Mucosa of descending colon (tissue), 3 donors: ENCODE measurements around the gene ENOX1. TPM values are rescaled to one million over a fixed set of nuclear protein-coding genes. Genes with fewer than 3 reads are reported as not detected.

Experiments
- ATAC-seq: fragments of 200-7000 bp; cut with Tn5 transposase; one replicate; pipeline ENCODE4 v1.9.1; 2020; ENCODE audit warnings: mild to moderate bottlenecking, moderate library complexity
- DNase-seq, 3 donors: peaks; one replicate each; pipeline ENCODE4 v3.0.0-alpha.2; 2020
- H3K36me3 ChIP-seq: fragments of 200-600 bp; one replicate; pipeline ENCODE4 v1.8.0; 2021; ENCODE audit warnings: low read depth, mild to moderate bottlenecking
- H3K4me1 ChIP-seq: fragments of 200-600 bp; one replicate; pipeline ENCODE4 v1.8.0; 2021; ENCODE audit warnings: low read depth, mild to moderate bottlenecking
- H3K4me3 ChIP-seq: fragments of 200-600 bp; one replicate; pipeline ENCODE4 v1.8.0; 2021; ENCODE audit warnings: mild to moderate bottlenecking
- H3K9me3 ChIP-seq: fragments of 200-600 bp; one replicate; pipeline ENCODE4 v1.8.0; 2021; ENCODE audit warnings: mild to moderate bottlenecking
- intact Hi-C, 2 donors: fragments of 100-400 bp; cut with DNase I in 1 of 2; cut with micrococcal nuclease in 1 of 2; formaldehyde crosslinking; loops; one replicate each; pipeline versions ENCODE4 v1.11.0 to v1.11.1; 2022; cut with DNase I, micrococcal nuclease
- total RNA-seq, 3 donors: library from RNA; stranded (reverse); fragmentation: NEBNext Ultra II Directional in 2 of 3; extraction: Animal tissue kit (Norgen Biotek cat#: 25700) in 2 of 3; gene quantifications; one replicate each; pipeline versions ENCODE4 v1.2.1 to v1.2.4, GENCODE V29; 2021 to 2023
- TF ChIP-seq, protein P1 (sequence below): fragments of 200-600 bp; IDR thresholded peaks from one replicate; pipeline ENCODE4 v1.8.0; 2022; ENCODE audit warnings: antibody characterized with exemption, mild to moderate bottlenecking
- donor health status: DM: no; HTN: no; CAD: no; lungs with moderate emphysema.
- donor health status: DM: no; HTN: no; CAD: no.
- donor health status: DM: no; HTN: yes; CAD: no.

Gene ENOX1
- total RNA-seq, 3 donors from 2014 or later = 0.35 to 9.8 (median 1.2) TPM

DNA sequence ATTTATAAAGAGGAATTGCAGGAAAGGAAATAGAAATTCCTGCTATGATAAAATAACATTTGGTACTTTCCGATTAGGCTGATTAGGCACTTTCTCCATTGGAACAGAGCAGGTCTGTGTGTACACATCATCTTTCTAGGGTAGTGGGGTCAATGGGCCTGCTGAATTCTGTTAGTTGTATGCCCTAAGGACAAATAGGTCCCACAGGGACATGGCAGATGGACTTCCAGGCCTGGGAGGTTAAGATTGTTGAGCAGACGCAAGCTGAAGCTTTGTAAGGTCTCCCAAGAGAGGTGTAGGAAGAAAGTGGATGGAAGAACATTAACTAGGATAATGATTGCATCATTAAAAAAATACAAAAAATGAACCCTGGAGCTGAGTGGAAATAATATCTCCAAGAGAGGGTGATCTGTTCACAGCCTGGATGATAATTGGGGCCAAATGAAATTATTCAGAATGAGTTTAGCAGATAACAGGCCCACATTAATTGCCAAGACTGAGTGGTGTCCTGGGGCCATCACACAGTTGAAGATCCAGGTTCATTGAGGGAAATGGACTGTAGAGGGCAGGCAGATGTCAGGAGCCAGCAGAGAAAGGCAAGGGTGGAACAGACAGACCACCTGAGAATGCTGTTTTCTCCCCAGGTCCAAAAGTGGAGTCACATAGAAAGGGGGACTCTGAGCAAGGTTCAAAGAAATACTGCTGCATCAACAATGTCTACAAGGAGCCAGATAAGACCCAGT, 548.3 kb downstream of the ENOX1 start:
- no peaks in the 10 kb centered on the region for H3K4me1 ChIP-seq
- TF ChIP-seq, protein P1, sequence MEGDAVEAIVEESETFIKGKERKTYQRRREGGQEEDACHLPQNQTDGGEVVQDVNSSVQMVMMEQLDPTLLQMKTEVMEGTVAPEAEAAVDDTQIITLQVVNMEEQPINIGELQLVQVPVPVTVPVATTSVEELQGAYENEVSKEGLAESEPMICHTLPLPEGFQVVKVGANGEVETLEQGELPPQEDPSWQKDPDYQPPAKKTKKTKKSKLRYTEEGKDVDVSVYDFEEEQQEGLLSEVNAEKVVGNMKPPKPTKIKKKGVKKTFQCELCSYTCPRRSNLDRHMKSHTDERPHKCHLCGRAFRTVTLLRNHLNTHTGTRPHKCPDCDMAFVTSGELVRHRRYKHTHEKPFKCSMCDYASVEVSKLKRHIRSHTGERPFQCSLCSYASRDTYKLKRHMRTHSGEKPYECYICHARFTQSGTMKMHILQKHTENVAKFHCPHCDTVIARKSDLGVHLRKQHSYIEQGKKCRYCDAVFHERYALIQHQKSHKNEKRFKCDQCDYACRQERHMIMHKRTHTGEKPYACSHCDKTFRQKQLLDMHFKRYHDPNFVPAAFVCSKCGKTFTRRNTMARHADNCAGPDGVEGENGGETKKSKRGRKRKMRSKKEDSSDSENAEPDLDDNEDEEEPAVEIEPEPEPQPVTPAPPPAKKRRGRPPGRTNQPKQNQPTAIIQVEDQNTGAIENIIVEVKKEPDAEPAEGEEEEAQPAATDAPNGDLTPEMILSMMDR = no peak
- H3K4me3 ChIP-seq = no peak overlapping the region
- DNase-seq (no peak), ATAC-seq (no peak)
- intact Hi-C loops = no loop called here
- no peaks in the 10 kb centered on the region for H3K9me3 ChIP-seq
- no peaks in the 10 kb centered on the region for H3K36me3 ChIP-seq

DNA sequence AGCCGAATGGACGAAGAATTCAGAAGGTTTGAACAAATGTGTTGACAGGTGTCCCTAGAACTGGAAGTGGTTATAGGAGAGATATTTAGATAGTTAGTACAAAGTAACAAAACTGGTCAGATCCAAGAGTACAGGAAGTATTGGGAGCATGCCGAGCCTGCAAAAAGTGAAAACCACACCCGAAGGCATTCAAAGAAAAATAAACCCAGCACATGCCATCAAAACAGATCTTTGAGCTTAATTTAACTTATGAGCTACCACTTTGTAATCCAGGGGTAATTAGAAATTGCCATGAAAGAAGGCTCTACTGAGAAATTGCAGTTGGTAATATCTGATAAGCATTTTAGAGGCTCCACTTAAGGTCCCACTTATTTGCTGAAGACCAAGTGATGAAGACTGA, 549.2 kb downstream of the ENOX1 start:
- Histone ChIP-seq H3K4me3 (no peak overlapping the region), H3K4me1 (no peaks in the 10 kb centered on the region), H3K36me3 (no peaks in the 10 kb centered on the region), H3K9me3 (no peaks in the 10 kb centered on the region)
- intact Hi-C loops = no loop called here
- TF ChIP-seq, protein P1 = no peak
- ATAC-seq (no peak), DNase-seq (no peak)

DNA sequence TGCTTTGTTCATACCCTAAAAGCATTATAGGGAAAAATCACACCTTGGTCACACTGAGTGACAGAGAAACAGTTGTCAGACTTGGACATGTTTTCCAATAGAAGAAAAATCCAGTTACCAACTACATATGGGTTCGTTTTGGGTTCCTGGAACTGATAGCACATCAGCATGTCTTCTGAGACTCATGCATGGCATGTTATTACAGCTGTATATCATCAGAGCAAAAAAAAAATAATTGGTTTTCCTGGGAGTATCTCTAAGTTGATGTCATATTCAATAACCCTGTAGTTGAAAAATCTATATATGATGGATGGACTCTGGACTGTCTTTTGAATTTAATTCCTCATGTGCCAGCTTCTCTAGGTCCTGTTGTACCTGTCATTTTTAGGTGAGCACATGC, 551.7 kb downstream of the ENOX1 start:
- no peak overlapping the region for H3K4me3 ChIP-seq
- TF ChIP-seq, protein P1 = no peak
- ATAC-seq = no peak
- intact Hi-C loops = no loop called here
- no peak for DNase-seq
- H3K4me1 ChIP-seq = no peaks in the 10 kb centered on the region
- H3K36me3 ChIP-seq = no peaks in the 10 kb centered on the region
- H3K9me3 ChIP-seq = no peaks in the 10 kb centered on the region

DNA sequence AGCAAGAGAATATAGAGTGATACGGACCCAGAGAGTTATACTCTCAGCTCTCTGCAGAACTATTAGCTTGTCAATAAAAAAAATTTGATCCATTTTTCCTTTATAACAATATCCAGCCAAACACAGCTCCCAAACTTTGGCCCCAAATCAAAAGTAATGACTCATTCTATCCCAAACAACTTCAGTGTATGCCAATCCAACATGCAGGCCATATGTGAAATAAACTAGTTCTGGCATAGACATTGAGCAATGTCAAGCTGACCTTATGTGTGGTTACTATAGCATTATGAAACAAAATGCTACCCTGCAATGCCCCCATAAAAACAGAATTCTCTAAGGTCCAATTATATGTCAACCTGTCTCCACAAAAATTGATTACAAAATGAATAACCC, 553.9 kb downstream of the ENOX1 start:
- TF ChIP-seq, protein P1 = no peak
- H3K4me3 ChIP-seq = no peak overlapping the region
- H3K9me3 ChIP-seq = no peaks in the 10 kb centered on the region
- no peaks in the 10 kb centered on the region for H3K36me3 ChIP-seq
- intact Hi-C loops = no loop called here
- H3K4me1 ChIP-seq = no peaks in the 10 kb centered on the region
- ATAC-seq (no peak), DNase-seq (no peak)

DNA sequence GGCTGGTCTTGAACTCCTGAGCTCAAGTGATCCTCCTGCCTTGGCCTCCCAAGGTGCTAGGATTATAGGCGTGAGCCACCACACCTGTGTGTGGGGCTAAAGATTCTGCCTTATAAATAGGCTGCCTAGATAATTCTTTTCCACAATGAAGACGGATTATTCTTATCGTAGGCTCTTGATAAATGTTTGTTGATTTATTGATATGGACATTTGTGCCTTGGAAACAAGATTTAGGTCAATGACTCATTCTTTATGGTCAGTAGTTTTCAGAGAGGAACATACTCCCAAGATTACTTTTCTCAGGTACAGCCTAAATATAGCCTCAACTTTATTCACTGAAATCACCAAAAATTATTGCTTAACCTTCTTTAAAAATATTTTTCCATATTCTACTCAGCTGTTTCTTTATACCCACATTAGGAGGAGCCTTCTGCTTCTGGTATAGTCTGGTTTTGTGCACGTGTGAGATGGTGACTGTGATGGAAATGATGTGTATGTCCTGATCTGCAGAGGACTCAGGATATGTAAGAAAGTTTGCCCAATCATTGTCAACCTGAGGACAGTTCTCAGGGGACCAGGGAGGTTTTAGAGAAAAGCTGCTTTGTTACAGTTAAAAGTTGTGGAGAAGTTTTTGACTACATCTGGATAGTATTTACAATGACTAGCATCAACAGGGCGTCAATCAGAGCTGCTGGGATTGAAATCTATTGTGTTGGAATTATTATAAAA, 554.5 kb downstream of the ENOX1 start:
- H3K9me3 ChIP-seq = no peaks in the 10 kb centered on the region
- TF ChIP-seq, protein P1 = no peak
- H3K36me3 ChIP-seq = no peaks in the 10 kb centered on the region
- intact Hi-C loops = no loop called here
- no peaks in the 10 kb centered on the region for H3K4me1 ChIP-seq
- ATAC-seq = no peak
- DNase-seq = no peak
- no peak overlapping the region for H3K4me3 ChIP-seq
